Heart right ventricle (tissue), 16 donors: ENCODE results near the gene KISS1R. TPM values are rescaled to one million over a fixed set of nuclear protein-coding genes. Genes with fewer than 3 reads are reported as not detected.

Experiments
- ATAC-seq, 8 donors: fragments of 200-7000 bp; cut with Tn5 transposase; one replicate each; pipeline ENCODE4 v1.9.1; 2020; ENCODE audit warnings: mild to moderate bottlenecking in 8 of 8, moderate library complexity in 8 of 8, moderate number of reproducible peaks in 1 of 8
- DNase-seq, 2 donors: peaks; one replicate each; pipeline ENCODE4 v3.0.0-alpha.2; 2020
- H3K27ac ChIP-seq, 10 donors: fragments of 200-600 bp; sonication (generic) in 2 of 10; one replicate each; pipeline versions ENCODE4 v1.5.0 to v1.8.0; 2020 to 2022; ENCODE audit warnings: mild to moderate bottlenecking in 3 of 10
- H3K27me3 ChIP-seq, 7 donors: fragments of 200-600 bp; one replicate each; pipeline ENCODE4 v1.8.0; 2021 to 2022; ENCODE audit warnings: mild to moderate bottlenecking in 2 of 7
- H3K36me3 ChIP-seq, 9 donors: fragments of 200-600 bp; sonication (generic) in 1 of 9; one replicate each; pipeline versions ENCODE4 v1.5.0 to v1.8.0; 2020 to 2022; ENCODE audit warnings: mild to moderate bottlenecking in 2 of 9
- H3K4me1 ChIP-seq, 9 donors: fragments of 200-600 bp; sonication (generic) in 1 of 9; one replicate each; pipeline versions ENCODE4 v1.5.0 to v1.8.0; 2020 to 2022; ENCODE audit warnings: mild to moderate bottlenecking in 4 of 9
- H3K4me3 ChIP-seq, 10 donors: fragments of 200-600 bp; sonication (generic) in 2 of 10; one replicate each; pipeline versions ENCODE4 v1.5.0 to v1.8.0; 2020 to 2022; ENCODE audit warnings: mild to moderate bottlenecking in 7 of 10, moderate library complexity in 2 of 10
- H3K9me3 ChIP-seq, 11 donors: fragments of 200-600 bp in 10 of 11; sonication (generic) in 2 of 11; one replicate each; pipeline versions ENCODE4 v1.5.0 to v1.8.0; 2013 to 2022; ENCODE audit warnings: mild to moderate bottlenecking in 2 of 11, control low read depth in 1 of 11, moderate library complexity in 1 of 11
- CTCF ChIP-seq, 9 donors: fragments of 200-600 bp; sonication (generic) in 2 of 9; IDR thresholded peaks; one replicate each; pipeline versions ENCODE4 v1.5.0 to v1.8.0; 2021 to 2022; ENCODE audit warnings: antibody characterized with exemption in 9 of 9, mild to moderate bottlenecking in 5 of 9, moderate library complexity in 1 of 9
- WGBS, 2 donors: extraction: QIAGEN DNeasy Blood & Tissue Kit; methylation state at CpG; one replicate each; pipeline ENCODE4 v1.1.7; 2013; ENCODE audit warnings: inconsistent platforms in 1 of 2; 5-methylcytosine and 5-hydroxymethylcytosine counted together
- intact Hi-C, 10 donors: fragments of 100-400 bp; cut with DNase I; formaldehyde crosslinking; loops; one replicate each; pipeline versions ENCODE4 v1.11.1 to v1.14.2; 2022
- polyA plus RNA-seq, 2 donors: library from polyadenylated mRNA; stranded (reverse); fragments of 200-250 nt; gene quantifications; one replicate each; pipeline ENCODE4 v1.2.3, GENCODE V29; 2013
- total RNA-seq, 10 donors: library from RNA; stranded (reverse); fragmentation: NEBNext Ultra II Directional in 3 of 10; extraction: Animal tissue kit (Norgen Biotek cat#: 25700) in 3 of 10; gene quantifications; one replicate each; pipeline versions ENCODE4 v1.2.1 to v1.2.4, GENCODE V29; 2021 to 2023
- donor health status: Arrhythmogenic right ventricular cardiomyopathy.
- donor health status: ischemic (EF 13 %, LVEDD 7.1; RV severe dilation, severe dysfunction).
- donor health status: healthy with polysubstance abuse.
- donor health status: DM: no; HTN: yes; CAD: no.
- donor health status: DM: no; HTN: no; CAD: no.
- donor health status: ischemic (EF 25% LVEDD 6.9; RV normal size, moderate dysfunction).
- donor health status: ischemic (EF 25% LVEDD 5.7; RV mildly dilated, moderate dysfunction).
- donor health status: healthy.
- donor health status: DM: yes; HTN: yes; CAD: no.
- donor health status: Ischemic cardiomyopathy.
- donor health status: ischemic (EF 35%, LVEDD 5.7; RV mildly dilated, moderate dysfunction).
- donor health status: nonischemic (EF 11% LVEDD 7.7; RV severe dilation, severe dysfunction).
- donor health status: DM: yes; HTN: yes; CAD: no.
- donor health status: PGD.
- donor health status: ischemic (EF 29% LVEDD 5.4; RV normal size, mild dysfunction).
- donor health status: nonischemic (EF 23%, LVEDD 6.1; RV moderate dilation, normal function).

The KISS1R gene
- total and polyA plus RNA-seq, 12 donors: not detected

- intact Hi-C loops: loop anchor here in 3 of 10 donors (5.0 to 10.0 kb wide), 3 partner anchors 308 to 318 kb away; partner anchors contain the start of genes ATP5F1D (in 2 of the 3), CBARP (in 1 of the 3) and MIDN (in 1 of the 3)
- DNase-seq (peak; percentile 63 to 71), ATAC-seq (peak in 7 of 8 donors; percentile 14 to 40 (median 27))
- Histone ChIP-seq H3K27ac (peak overlapping the region in 9 of 10 donors; percentile 54 to 98 (median 85)), H3K4me1 (peaks cover 7 to 44% (median 19%) of the 10 kb centered on the region in 9 donors), H3K36me3 (peaks cover 0 to 7% (median 0%) of the 10 kb centered on the region in 9 donors), H3K27me3 (no peaks in the 10 kb centered on the region), H3K9me3 (no peaks in the 10 kb centered on the region), H3K4me3 (peak overlapping the region; percentile 51 to 99 (median 84))
- 0 to 1% methylated on average over 52 of the region's 52 CpGs for WGBS, 2 donors
- TF ChIP-seq CTCF (IDR thresholded peaks at IDR 0.05): no peak
Observed at GRCh38 chr19:926589-927350, 9.6 kb downstream of the KISS1R start.

GRCh38 chr19:927351-927779 lies 10.2 kb downstream of the KISS1R start:
- intact Hi-C loops: loop anchor here in 3 of 10 donors (5.0 to 10.0 kb wide), 3 partner anchors 307 to 317 kb away; partner anchors contain the start of genes ATP5F1D (in 2 of the 3), CBARP (in 1 of the 3) and MIDN (in 1 of the 3)
- Histone ChIP-seq H3K4me3 (peak overlapping the region; percentile 51 to 99 (median 84)), H3K36me3 (peaks cover 0 to 7% (median 0%) of the 10 kb centered on the region in 9 donors), H3K27me3 (no peaks in the 10 kb centered on the region), H3K9me3 (no peaks in the 10 kb centered on the region), H3K27ac (peak overlapping the region in 9 of 10 donors; percentile 54 to 98 (median 85)), H3K4me1 (peaks cover 7 to 46% (median 20%) of the 10 kb centered on the region in 9 donors)
- no peak for ATAC-seq
- 11 to 18% methylated on average over 15 of the region's 15 CpGs for WGBS, 2 donors
- TF ChIP-seq CTCF (IDR thresholded peaks at IDR 0.05): no peak
- peak in 1 of 2 donors; percentile 42 for DNase-seq

GRCh38 chr19:927780-928401 lies 10.8 kb downstream of the KISS1R start:
- ATAC-seq: no peak
- DNase-seq: peak in 1 of 2 donors; percentile 14
- Histone ChIP-seq H3K9me3 (no peaks in the 10 kb centered on the region), H3K36me3 (peaks cover 0 to 7% (median 0%) of the 10 kb centered on the region in 9 donors), H3K4me3 (peak overlapping the region in 8 of 10 donors; percentile 67 to 99 (median 86)), H3K27ac (peak overlapping the region in 7 of 10 donors; percentile 70 to 98 (median 87)), H3K4me1 (peaks cover 12 to 52% (median 26%) of the 10 kb centered on the region in 9 donors), H3K27me3 (no peaks in the 10 kb centered on the region)
- 73 to 75% methylated on average over 12 of the region's 12 CpGs for WGBS, 2 donors
- intact Hi-C loops: loop anchor here in 4 of 10 donors (2.0 to 10.0 kb wide), 4 partner anchors 69 to 317 kb away; partner anchors contain the start of genes ATP5F1D (in 2 of the 4), CBARP (in 1 of the 4) and MIDN (in 1 of the 4)
- TF ChIP-seq CTCF (IDR thresholded peaks at IDR 0.05): no peak
